GM18517 (cell line): ENCODE results near the gene DNAI2.
"Not testable (repeated sequence)": the region's sequence is repeated elsewhere in the genome, so short reads cannot be mapped to it uniquely, and the experiment has no call there.

Experiments
- ATAC-seq: cut with Tn5 transposase; IDR thresholded peaks from one replicate; pipeline ENCODE4 v1.9.1; 2021; ENCODE audit warnings: mild to moderate bottlenecking, moderate library complexity; ENCODE audit not compliant: unreplicated experiment

Gene DNAI2

GRCh38 chr17:74272731-74273201 lies 1.3 kb upstream of the DNAI2 start:
- no peak for ATAC-seq

GRCh38 chr17:74274709-74275340 lies 791 bp downstream of the DNAI2 start:
- ATAC-seq = no peak

GRCh38 chr17:74276051-74276476 lies 2.0 kb downstream of the DNAI2 start:
- no peak for ATAC-seq

GRCh38 chr17:74276541-74277009 lies 2.5 kb downstream of the DNAI2 start:
- no peak for ATAC-seq

GRCh38 chr17:74277935-74278334 lies 3.9 kb downstream of the DNAI2 start:
- no peak for ATAC-seq

GRCh38 chr17:74279617-74280016 lies 5.6 kb downstream of the DNAI2 start:
- ATAC-seq = not testable (repeated sequence)

GRCh38 chr17:74280093-74280513 lies 6.1 kb downstream of the DNAI2 start:
- ATAC-seq = no peak

- no peak for ATAC-seq
Observed at GRCh38 chr17:74281799-74282198, 7.8 kb downstream of the DNAI2 start.

- not testable (repeated sequence) for ATAC-seq
Observed at GRCh38 chr17:74282274-74282586, 8.2 kb downstream of the DNAI2 start.

- ATAC-seq = no peak
Observed at GRCh38 chr17:74282587-74283370, 8.7 kb downstream of the DNAI2 start.

- ATAC-seq = no peak
Observed at GRCh38 chr17:74283371-74283673, 9.3 kb downstream of the DNAI2 start.

- no peak for ATAC-seq
Observed at GRCh38 chr17:74287031-74287602, 13.1 kb downstream of the DNAI2 start.

GRCh38 chr17:74288785-74289184 lies 14.8 kb downstream of the DNAI2 start:
- no peak for ATAC-seq

GRCh38 chr17:74289688-74290087 lies 15.7 kb downstream of the DNAI2 start:
- no peak for ATAC-seq

GRCh38 chr17:74290340-74290739 lies 16.3 kb downstream of the DNAI2 start:
- ATAC-seq = no peak

- no peak for ATAC-seq
Observed at GRCh38 chr17:74292495-74292894, 18.5 kb downstream of the DNAI2 start.

GRCh38 chr17:74295625-74296547 lies 21.9 kb downstream of the DNAI2 start:
- no peak for ATAC-seq

GRCh38 chr17:74296548-74296936 lies 22.5 kb downstream of the DNAI2 start:
- no peak for ATAC-seq

- no peak for ATAC-seq
Observed at GRCh38 chr17:74297941-74298340, 23.9 kb downstream of the DNAI2 start.

GRCh38 chr17:74298778-74299177 lies 24.7 kb downstream of the DNAI2 start:
- no peak for ATAC-seq
